Measurements from ENCODE around the gene NSD2.

DNA sequence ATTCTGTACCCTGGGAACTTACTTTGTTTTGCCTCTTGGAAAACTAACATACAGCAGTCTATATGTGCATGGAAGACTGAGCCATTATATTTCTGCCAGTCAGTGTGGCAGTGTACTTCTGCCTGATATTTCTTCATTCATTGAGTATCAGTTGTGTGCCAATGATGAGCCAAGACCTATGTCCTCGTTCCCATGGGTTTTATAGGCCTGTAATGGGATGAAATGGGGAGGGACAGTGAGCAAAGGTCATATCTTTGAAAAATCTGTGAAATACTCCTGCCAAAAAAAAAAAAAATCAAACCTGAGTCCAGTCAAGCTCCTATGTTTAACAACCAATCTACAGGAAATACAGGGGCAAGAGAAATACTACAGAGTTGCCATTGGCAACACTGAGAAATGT, 9.1 kb downstream of the NSD2 start:
- TF ChIP-seq POLR2AphosphoS5 (IDR thresholded peaks at IDR 0.05; ENCODE audit: low read depth, low read length) (no peak), TAF1 (IDR thresholded peaks at IDR 0.05; ENCODE audit: borderline replicate concordance, insufficient read depth, low read length) (no peak), FOXP2 (optimal IDR thresholded peaks at IDR 0.05; ENCODE audit: borderline replicate concordance, extremely low read depth, extremely low read length, insufficient read depth) (no peak), SIN3A (IDR thresholded peaks at IDR 0.05; ENCODE audit: borderline replicate concordance, insufficient read depth, low read length) (no peak)
- TF ChIP-seq, protein P1, sequence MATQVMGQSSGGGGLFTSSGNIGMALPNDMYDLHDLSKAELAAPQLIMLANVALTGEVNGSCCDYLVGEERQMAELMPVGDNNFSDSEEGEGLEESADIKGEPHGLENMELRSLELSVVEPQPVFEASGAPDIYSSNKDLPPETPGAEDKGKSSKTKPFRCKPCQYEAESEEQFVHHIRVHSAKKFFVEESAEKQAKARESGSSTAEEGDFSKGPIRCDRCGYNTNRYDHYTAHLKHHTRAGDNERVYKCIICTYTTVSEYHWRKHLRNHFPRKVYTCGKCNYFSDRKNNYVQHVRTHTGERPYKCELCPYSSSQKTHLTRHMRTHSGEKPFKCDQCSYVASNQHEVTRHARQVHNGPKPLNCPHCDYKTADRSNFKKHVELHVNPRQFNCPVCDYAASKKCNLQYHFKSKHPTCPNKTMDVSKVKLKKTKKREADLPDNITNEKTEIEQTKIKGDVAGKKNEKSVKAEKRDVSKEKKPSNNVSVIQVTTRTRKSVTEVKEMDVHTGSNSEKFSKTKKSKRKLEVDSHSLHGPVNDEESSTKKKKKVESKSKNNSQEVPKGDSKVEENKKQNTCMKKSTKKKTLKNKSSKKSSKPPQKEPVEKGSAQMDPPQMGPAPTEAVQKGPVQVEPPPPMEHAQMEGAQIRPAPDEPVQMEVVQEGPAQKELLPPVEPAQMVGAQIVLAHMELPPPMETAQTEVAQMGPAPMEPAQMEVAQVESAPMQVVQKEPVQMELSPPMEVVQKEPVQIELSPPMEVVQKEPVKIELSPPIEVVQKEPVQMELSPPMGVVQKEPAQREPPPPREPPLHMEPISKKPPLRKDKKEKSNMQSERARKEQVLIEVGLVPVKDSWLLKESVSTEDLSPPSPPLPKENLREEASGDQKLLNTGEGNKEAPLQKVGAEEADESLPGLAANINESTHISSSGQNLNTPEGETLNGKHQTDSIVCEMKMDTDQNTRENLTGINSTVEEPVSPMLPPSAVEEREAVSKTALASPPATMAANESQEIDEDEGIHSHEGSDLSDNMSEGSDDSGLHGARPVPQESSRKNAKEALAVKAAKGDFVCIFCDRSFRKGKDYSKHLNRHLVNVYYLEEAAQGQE (IDR thresholded peaks at IDR 0.05; ENCODE audit: insufficient read depth in 1 of 2, low read depth in 2 of 2, low read length in 2 of 2): no peak

All from PFSK-1 (cell line).